Kidney capillary endothelial cell (primary cell): Measurements from ENCODE around the gene NUDT1.

Experiments used
- DNase-seq: peaks from one replicate; pipeline ENCODE4 v3.0.0-alpha.2; 2018; ENCODE audit warnings: low spot score

NUDT1 gene

GRCh38 chr7:2248984-2249694 is 7.1 kb downstream of the NUDT1 start:
- peak; percentile 83 for DNase-seq

- DNase-seq = no peak
Measured at GRCh38 chr7:2249744-2250323, 7.8 kb downstream of the NUDT1 start.

GRCh38 chr7:2251381-2251780 is 9.4 kb downstream of the NUDT1 start:
- no peak for DNase-seq

GRCh38 chr7:2251841-2252771 is 10.1 kb downstream of the NUDT1 start:
- no peak for DNase-seq

- DNase-seq = no peak
Measured at GRCh38 chr7:2253021-2253420, 11.0 kb downstream of the NUDT1 start.

GRCh38 chr7:2253525-2254244 is 11.7 kb downstream of the NUDT1 start:
- no peak for DNase-seq

GRCh38 chr7:2254429-2255144 is 12.6 kb downstream of the NUDT1 start:
- no peak for DNase-seq

- DNase-seq = no peak
Measured at GRCh38 chr7:2255145-2256139, 13.4 kb downstream of the NUDT1 start.

GRCh38 chr7:2256306-2257045 is 14.4 kb downstream of the NUDT1 start:
- DNase-seq = no peak

GRCh38 chr7:2257046-2257551 is 15.1 kb downstream of the NUDT1 start:
- DNase-seq = no peak

- DNase-seq = no peak
Measured at GRCh38 chr7:2257651-2258050, 15.6 kb downstream of the NUDT1 start.

GRCh38 chr7:2258661-2259365 is 16.8 kb downstream of the NUDT1 start:
- DNase-seq = no peak

- DNase-seq = no peak
Measured at GRCh38 chr7:2259480-2259879, 17.5 kb downstream of the NUDT1 start.

GRCh38 chr7:2260820-2261219 is 18.8 kb downstream of the NUDT1 start:
- no peak for DNase-seq

- no peak for DNase-seq
Measured at GRCh38 chr7:2261611-2262010, 19.6 kb downstream of the NUDT1 start.

GRCh38 chr7:2263176-2263575 is 21.1 kb downstream of the NUDT1 start:
- no peak for DNase-seq

GRCh38 chr7:2264158-2264557 is 22.1 kb downstream of the NUDT1 start:
- no peak for DNase-seq

- no peak for DNase-seq
Measured at GRCh38 chr7:2266911-2267310, 24.9 kb downstream of the NUDT1 start.
